T-helper 2 cell (primary cell): Measurements from ENCODE around the gene CCDC167.

Source experiments
- DNase-seq, 5 experiments: peaks; one replicate each; pipeline versions ENCODE4 v3.0.0 to v3.0.0-alpha.2; 2012 to 2022
- total RNA-seq, 2 donors: gene quantifications; one replicate each; lab custom pipeline; 2026; lab: John Stamatoyannopoulos, UW

CCDC167 gene
- total RNA-seq: 6.9 to 20.5 reads per million in 2 donors

DNA sequence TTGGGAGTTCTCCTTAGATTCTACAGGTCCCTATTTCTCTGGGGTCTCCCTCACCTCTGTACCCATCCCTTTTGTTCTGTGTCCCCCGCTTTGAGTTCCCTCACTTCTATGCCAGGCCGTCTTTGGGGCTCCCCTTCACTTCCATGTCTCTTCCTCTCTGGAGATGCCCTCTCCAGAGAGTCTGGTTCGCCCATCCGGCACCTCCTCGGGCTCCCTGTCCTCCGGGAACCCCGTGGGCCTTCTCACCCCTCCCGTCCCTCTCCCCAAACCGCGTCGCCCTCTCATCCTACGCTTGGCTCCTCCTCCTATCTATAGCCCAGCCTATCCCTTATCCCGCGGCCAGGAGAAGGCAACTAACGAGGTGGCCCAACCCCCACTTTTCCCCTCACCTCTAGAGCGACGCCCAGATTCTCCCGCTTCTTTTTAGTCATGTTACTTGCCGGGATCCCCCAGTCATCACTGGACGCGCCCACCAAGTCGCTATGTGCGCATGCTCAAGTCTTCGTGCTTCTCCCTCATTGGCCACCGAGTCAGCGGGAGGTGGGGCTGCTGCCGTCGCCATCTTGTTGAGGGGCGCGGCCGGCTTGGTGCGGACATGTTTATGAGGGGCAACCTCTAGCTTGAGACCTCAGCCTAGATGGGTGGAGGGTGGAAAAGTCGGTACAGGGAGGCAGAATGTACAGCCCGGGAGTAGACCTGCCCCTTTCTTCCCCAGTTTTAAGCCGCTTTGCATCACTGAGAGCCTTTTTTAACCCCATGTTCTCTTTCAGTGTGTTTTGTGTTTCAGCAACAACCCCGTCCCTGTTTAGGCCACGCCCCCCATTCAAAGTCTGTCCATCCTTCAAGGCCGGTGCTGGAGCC is at the start of gene CCDC167:
TSS of gene CCDC167 (minus strand) at position 461 of the 861 bp plus-strand sequence. CDS start at position 431, 30 bp downstream.
- DNase-seq: peak; percentile 85 to 98 (median 96)

DNA sequence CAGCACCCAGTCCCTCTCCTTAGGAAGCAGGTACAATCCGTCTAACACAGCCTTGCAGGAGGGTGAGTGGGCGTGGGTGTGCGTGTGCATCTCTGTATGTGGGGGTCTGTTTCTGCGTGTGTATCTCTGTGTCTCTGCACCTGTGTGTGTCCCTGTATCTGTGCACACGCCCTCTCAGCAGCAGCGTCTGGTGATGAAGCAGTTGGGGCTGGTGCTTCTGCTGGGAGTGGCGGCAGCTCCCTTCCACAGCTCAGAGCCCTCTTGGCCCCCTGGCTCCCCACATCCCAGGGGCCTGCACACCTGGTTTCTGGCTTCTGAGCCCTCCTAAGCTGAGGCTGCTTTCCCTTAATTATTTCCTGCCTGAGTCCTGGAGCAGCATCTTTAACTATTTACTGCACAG is 49.5 kb upstream of the CCDC167 start:
- DNase-seq: no peak

DNA sequence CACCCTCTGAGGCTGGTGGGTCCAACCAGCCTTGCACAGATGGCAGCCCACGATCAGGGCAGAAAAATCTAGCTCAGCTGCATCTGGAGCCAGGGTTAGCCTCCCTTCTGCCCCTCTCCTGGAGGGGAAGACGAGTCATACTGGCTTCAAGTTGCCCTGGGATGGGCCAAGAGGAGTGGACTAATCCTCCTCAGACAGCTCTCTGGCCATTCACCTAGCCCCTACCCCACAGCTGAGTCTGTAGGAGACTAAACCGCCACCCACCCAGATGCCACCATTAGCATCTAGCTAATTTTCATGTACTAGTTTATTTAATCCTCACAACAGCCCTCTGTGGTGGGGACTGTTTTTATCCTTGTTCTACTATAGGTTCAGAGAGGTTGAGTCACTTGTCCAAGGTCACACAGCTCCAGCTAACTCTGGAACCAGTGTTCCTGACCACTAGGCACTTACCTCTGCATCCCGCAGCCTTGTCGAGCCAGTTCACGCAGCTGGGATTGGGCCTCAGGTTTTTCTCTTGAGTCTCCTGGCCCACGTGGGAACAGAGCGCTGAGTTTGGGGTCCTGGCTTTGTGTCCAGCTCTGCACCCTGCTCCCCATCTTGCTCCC is 48.5 kb upstream of the CCDC167 start:
- no peak for DNase-seq

- peak in 2 of 5 experiments; percentile 26 to 81 for DNase-seq
These were observed 47.9 kb upstream of the CCDC167 start for GRCh38 chr6:37547564-37548061.

GRCh38 chr6:37546141-37546871 is 46.6 kb upstream of the CCDC167 start:
- no peak for DNase-seq

DNA sequence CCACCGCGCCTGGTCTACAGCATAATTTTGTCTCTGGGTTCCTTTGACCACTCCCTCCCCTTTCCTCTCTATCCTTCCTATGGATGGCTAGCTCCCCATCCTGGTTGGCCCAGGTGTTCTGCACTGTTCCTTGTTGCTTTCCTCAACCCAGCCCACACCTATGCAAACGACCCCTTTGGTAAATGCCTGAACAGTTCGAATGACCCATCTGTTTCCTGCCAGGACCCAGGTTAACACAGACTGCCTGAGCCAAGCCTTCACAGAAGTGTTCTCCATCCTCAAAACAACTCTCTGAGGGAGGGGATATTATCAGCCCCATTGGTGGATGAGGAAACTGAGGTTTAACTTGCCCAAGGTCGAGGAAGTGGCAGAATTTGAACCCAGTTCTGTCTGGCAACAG is 44.8 kb upstream of the CCDC167 start:
- DNase-seq: no peak

DNA sequence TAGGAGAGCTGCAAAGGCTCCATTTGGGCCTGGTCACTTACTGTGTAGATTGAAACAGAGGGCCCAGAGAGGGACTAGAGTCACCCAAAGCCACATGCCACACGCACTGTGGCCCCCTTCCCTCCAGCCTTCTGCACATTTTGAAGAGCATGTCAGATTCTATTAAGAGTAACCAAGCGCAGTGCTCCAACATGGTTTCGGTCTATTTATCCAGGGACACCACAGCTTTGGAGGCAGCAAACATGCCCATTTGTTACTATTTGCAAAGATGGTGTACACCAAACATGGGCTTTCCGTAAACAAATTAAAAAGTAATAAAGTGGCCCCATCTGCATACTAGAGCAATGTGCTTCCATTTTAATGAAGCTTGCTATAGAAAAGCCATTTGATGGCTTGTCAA is 43.7 kb upstream of the CCDC167 start:
- no peak for DNase-seq

- DNase-seq: no peak
These were observed 41.7 kb upstream of the CCDC167 start for GRCh38 chr6:37541346-37541745.

DNA sequence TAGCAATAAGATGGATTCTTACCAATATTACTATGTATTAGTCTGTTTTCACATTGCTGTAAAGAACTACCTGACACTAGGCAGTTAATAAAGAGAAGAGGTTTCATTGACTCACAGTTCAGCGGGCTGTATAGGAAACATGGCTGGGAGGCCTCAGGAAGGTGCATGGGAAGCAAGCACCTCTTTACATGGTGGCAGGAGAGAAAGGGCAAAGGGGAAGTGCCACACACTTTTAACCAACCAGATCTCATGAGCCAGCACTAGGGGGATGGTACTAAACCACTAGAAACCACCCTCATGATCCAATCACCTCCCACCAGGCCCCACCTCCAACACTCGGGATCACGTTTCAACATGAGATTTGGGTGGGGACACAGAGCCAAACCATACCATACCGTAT is 40.7 kb upstream of the CCDC167 start:
- no peak for DNase-seq

- no peak for DNase-seq
These were observed 40.3 kb upstream of the CCDC167 start for GRCh38 chr6:37540029-37540352.

DNA sequence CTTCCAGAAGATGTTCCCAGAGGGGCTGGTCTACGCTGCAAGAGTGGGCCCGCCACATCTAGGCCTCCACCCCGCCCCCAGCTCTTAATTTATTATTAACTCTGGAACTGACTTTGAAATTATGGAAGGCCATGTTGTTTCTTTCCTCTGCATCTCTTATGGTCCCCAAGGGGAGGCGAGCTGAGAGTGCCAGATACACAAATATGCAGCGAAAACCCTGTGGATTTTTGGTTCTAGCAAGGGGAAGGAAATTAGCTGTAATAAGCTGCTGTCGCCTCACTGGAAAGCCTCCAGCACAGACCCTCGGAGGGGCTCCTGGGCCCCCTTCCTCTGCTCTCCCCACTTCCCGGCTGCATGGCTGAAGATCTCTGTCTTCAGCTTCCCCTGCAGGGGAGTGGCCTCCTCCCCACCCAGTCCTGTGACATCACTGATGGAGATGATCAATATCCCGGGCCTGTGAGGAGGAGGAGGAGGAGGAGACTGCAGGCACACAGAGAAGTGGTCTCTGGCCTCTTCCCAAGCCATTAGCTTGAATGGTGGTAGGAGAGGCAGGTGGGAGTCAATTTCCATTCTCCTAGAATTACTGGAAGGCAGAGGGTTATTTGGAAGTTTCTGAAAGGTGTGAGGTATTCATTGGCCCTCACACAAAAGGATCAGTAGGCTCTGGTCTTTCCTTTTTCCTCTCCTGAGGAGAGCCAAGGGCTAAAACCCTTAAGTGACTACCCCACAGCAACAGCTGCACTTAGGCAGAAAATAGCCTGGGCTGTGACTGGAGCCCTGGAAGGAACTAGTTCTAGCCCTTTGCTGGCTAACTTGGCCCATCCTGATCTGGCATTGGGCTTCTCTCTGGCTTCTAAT is 39.7 kb upstream of the CCDC167 start:
- no peak for DNase-seq

DNA sequence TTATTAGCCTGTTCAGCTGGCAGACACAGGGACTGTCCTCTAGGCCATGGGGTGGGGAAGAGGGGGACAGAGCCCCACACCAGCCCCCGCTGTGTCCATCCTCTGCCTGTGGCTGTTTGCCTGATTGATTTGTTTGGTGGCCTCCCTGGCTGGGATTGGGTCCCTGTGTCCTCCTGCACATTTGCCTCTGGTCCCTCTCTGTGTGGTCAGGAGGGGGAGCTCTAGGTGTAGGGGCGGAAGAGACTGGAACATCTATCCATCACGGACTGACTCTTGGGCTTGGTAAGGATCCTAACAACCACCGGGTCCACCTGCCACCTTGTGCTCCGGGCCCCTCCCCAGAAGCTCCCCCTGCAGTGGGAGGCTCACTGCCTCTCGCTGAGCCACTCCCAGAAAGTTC is 38.4 kb upstream of the CCDC167 start:
- DNase-seq: no peak

- no peak for DNase-seq
These were observed 37.9 kb upstream of the CCDC167 start for GRCh38 chr6:37537548-37537947.

DNA sequence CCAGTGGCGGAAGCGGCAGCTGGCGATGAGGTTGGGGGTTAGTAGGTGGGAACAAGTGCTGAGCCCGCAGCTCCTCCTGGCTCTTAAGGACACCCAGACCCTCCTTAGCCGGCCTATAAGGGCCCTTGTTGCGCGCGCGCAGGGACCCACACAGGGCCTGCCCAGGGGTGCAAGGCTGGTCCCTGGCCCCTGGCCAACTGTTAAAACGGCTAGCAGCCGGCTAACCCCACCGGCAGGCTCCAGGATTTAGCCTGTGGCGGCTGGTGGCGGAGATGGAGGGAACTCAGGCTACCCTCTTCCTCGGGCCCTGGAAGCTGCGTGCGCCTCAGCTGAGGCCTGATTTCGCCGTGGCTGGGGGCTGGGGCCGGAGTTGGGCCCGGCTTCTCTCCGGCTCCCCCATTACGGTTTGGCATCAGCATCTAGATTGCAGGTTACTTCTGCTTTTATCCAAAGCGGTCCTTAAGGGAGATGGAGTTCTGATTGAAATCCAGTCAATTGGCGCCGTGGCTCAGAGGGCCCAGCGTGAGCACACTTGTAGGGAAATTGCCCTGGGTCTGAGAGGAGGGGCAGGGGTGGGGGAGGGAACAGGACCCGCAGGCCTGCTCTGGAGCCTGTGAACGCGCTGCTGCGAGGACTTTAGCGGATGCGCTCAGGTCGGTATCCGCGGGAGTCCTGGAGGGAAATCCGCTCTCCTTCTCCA is 36.9 kb upstream of the CCDC167 start:
- no peak for DNase-seq

DNA sequence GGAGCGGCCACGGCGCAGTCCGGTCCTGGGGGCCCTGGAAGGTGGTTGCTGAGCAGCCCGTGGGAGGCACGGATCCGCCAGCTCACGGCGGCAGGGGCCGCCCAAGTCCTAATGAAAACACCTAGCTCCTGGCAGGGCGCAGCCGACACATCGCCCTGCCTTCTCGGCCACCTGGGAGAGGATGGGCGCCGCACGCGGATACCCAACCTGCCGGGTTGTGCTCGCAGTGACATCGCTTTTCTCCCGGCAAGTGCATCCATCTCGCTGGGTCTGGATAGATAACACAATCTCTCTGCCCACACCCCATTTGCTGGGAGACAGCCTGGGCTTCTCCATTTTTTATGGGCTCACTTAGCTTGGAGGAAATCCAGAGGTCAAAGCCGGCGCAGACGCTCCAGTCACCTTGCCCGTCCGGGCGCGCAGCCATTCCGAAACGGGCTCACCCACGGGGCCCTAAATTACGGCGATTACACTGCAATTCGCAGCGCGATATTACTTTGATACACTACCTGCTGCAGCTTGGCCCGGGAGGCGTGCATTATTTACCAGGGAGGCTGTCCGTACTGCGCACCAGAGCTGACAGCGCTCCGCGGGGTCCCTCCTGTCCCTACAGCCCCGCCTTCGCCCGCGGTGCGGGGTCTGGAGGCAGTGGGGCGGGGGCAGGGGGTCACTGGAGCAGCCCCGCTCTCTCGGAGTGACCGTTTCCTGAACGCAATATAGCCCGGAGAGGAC is 36.2 kb upstream of the CCDC167 start:
- no peak for DNase-seq

DNA sequence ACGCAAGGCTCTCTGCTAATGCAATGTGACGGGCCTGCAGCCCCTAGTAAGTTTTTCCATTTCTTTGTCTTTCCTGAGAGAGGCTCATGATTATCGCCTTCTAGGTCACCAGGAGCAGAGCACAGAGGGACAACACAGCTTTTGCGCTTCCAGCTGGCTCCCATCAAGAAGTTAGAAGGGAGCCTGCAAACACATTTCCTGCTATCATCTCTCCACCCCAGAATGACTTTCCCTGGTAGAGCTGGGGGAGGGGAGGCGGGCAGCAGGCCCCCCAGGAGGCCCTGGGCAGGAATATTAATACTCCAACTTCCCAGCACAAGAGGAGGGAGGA is 35.7 kb upstream of the CCDC167 start:
- DNase-seq: no peak

GRCh38 chr6:37534893-37535292 is 35.2 kb upstream of the CCDC167 start:
- DNase-seq: no peak

DNA sequence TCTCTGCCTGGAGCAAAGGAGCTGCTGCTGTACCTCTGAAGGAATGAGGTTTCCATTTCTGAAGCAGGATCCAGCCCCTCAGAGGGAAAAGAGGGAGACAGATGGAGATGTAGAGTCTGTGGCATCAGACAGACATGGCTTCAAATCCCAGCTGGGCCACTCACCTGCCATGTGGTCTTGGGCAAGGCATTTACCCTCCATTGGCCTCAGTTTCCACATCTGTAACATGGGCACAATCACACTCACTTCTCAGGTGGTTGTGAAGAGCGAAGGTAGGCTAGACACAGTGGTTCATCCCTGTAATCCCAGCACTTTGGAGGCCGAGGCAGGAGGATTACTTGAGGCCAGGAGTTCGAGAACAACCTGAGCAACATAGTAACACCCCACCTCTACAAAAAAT is 32.4 kb upstream of the CCDC167 start:
- DNase-seq: no peak

- no peak for DNase-seq
These were observed 31.8 kb upstream of the CCDC167 start for GRCh38 chr6:37531437-37532036.

DNA sequence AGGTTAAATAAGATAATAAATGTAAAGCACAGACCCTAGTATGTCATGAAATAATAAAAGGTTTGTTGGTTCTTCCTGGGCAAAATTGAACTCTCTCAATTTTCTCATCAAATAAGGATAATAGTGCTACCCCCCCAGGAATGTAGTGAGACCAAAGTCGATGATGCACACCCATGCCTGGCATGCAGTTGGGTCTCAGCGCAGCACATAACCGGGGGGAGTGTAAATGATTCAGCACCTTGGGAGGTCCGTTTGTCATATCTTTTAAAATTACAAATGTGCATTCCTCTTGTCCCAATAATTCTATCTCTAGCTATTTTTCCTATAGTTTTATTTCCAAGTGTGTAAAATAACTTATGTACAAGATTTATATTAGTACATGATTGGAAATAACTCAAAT is 31.3 kb upstream of the CCDC167 start:
- DNase-seq: no peak

- DNase-seq: no peak
These were observed 30.6 kb upstream of the CCDC167 start for GRCh38 chr6:37530297-37530696.
